ENCODE results near the gene CLK3. TPM values are rescaled to one million over a fixed set of nuclear protein-coding genes. Genes with fewer than 3 reads are reported as not detected.

CLK3 gene
- total RNA-seq, 2 donors from 2014 or later = 216 to 243 TPM

GRCh38 chr15:74608786-74609185 lies 6.8 kb upstream of the CLK3 start:
- H3K9me3 ChIP-seq (ENCODE audit: control insufficient read depth, low read length, poor library complexity, severe bottlenecking) = no peaks in the 10 kb centered on the region
- Mint-ChIP-seq H3K4me3 (no peak overlapping the region), H3K27ac (no peak overlapping the region), H3K36me3 (ENCODE audit: low read depth) (no peaks in the 10 kb centered on the region), H3K27me3 (no peaks in the 10 kb centered on the region), H3K4me1 (peaks cover 8% of the 10 kb centered on the region)
- DNase-seq (no peak), ATAC-seq (no peak)

GRCh38 chr15:74609938-74610301 lies 5.7 kb upstream of the CLK3 start:
- H3K27ac Mint-ChIP-seq = no peak overlapping the region
- no peaks in the 10 kb centered on the region for H3K36me3 Mint-ChIP-seq (ENCODE audit: low read depth)
- DNase-seq = no peak
- no peak overlapping the region for H3K4me3 Mint-ChIP-seq
- ATAC-seq = no peak
- peaks cover 8% of the 10 kb centered on the region for H3K4me1 Mint-ChIP-seq
- H3K9me3 ChIP-seq (ENCODE audit: control insufficient read depth, low read length, poor library complexity, severe bottlenecking) = no peaks in the 10 kb centered on the region
- H3K27me3 Mint-ChIP-seq = no peaks in the 10 kb centered on the region

- ATAC-seq (no peak), DNase-seq (no peak)
- no peak overlapping the region for H3K4me3 Mint-ChIP-seq
- H3K27ac Mint-ChIP-seq = no peak overlapping the region
- H3K9me3 ChIP-seq (ENCODE audit: control insufficient read depth, low read length, poor library complexity, severe bottlenecking) = no peaks in the 10 kb centered on the region
- no peaks in the 10 kb centered on the region for H3K36me3 Mint-ChIP-seq (ENCODE audit: low read depth)
- H3K4me1 Mint-ChIP-seq = peaks cover 8% of the 10 kb centered on the region
- H3K27me3 Mint-ChIP-seq = no peaks in the 10 kb centered on the region
Measured at GRCh38 chr15:74610302-74610951, 5.2 kb upstream of the CLK3 start.

- H3K27me3 Mint-ChIP-seq = no peaks in the 10 kb centered on the region
- H3K4me3 Mint-ChIP-seq = no peak overlapping the region
- DNase-seq (no peak), ATAC-seq (no peak)
- H3K9me3 ChIP-seq (ENCODE audit: control insufficient read depth, low read length, poor library complexity, severe bottlenecking) = no peaks in the 10 kb centered on the region
- H3K36me3 Mint-ChIP-seq (ENCODE audit: low read depth) = no peaks in the 10 kb centered on the region
- H3K27ac Mint-ChIP-seq = no peak overlapping the region
- H3K4me1 Mint-ChIP-seq = peaks cover 10% of the 10 kb centered on the region
Measured at GRCh38 chr15:74611341-74611740, 4.3 kb upstream of the CLK3 start.

GRCh38 chr15:74611834-74612233 lies 3.8 kb upstream of the CLK3 start:
- Mint-ChIP-seq H3K27ac (no peak overlapping the region), H3K4me1 (peaks cover 15% of the 10 kb centered on the region), H3K4me3 (no peak overlapping the region), H3K27me3 (no peaks in the 10 kb centered on the region), H3K36me3 (ENCODE audit: low read depth) (no peaks in the 10 kb centered on the region)
- ATAC-seq (no peak), DNase-seq (no peak)
- H3K9me3 ChIP-seq (ENCODE audit: control insufficient read depth, low read length, poor library complexity, severe bottlenecking) = no peaks in the 10 kb centered on the region

GRCh38 chr15:74612677-74613076 lies 3.0 kb upstream of the CLK3 start:
- Mint-ChIP-seq H3K27ac (peak overlapping the region; percentile 70), H3K4me3 (peak overlapping the region; percentile 70), H3K27me3 (no peaks in the 10 kb centered on the region), H3K36me3 (ENCODE audit: low read depth) (no peaks in the 10 kb centered on the region), H3K4me1 (peaks cover 24% of the 10 kb centered on the region)
- H3K9me3 ChIP-seq (ENCODE audit: control insufficient read depth, low read length, poor library complexity, severe bottlenecking) = no peaks in the 10 kb centered on the region
- DNase-seq (no peak), ATAC-seq (no peak)

- peak overlapping the region; percentile 19 for H3K4me3 Mint-ChIP-seq
- peak overlapping the region; percentile 70 for H3K27ac Mint-ChIP-seq
- H3K36me3 Mint-ChIP-seq (ENCODE audit: low read depth) = no peaks in the 10 kb centered on the region
- no peaks in the 10 kb centered on the region for H3K27me3 Mint-ChIP-seq
- DNase-seq = no peak
- no peaks in the 10 kb centered on the region for H3K9me3 ChIP-seq (ENCODE audit: control insufficient read depth, low read length, poor library complexity, severe bottlenecking)
- peaks cover 25% of the 10 kb centered on the region for H3K4me1 Mint-ChIP-seq
- ATAC-seq = no peak
Measured at GRCh38 chr15:74613089-74613952, 2.3 kb upstream of the CLK3 start.

- no peak for ATAC-seq
- no peaks in the 10 kb centered on the region for H3K36me3 Mint-ChIP-seq (ENCODE audit: low read depth)
- no peaks in the 10 kb centered on the region for H3K27me3 Mint-ChIP-seq
- H3K27ac Mint-ChIP-seq = peak overlapping the region; percentile 96
- no peak for DNase-seq
- peaks cover 25% of the 10 kb centered on the region for H3K4me1 Mint-ChIP-seq
- H3K9me3 ChIP-seq (ENCODE audit: control insufficient read depth, low read length, poor library complexity, severe bottlenecking) = no peaks in the 10 kb centered on the region
- H3K4me3 Mint-ChIP-seq = peak overlapping the region; percentile 94
Measured at GRCh38 chr15:74613953-74614743, 1.5 kb upstream of the CLK3 start.

GRCh38 chr15:74614744-74615507 lies 710 bp upstream of the CLK3 start:
- Mint-ChIP-seq H3K27me3 (no peaks in the 10 kb centered on the region), H3K27ac (peak overlapping the region; percentile 96), H3K36me3 (ENCODE audit: low read depth) (no peaks in the 10 kb centered on the region), H3K4me1 (peaks cover 29% of the 10 kb centered on the region), H3K4me3 (peak overlapping the region; percentile 94)
- peak; percentile 91 to 97 (median 96) for DNase-seq
- no peaks in the 10 kb centered on the region for H3K9me3 ChIP-seq (ENCODE audit: control insufficient read depth, low read length, poor library complexity, severe bottlenecking)
- peak; percentile 75 for ATAC-seq

GRCh38 chr15:74616366-74616939 lies 817 bp downstream of the CLK3 start:
- peaks cover 4% of the 10 kb centered on the region for H3K36me3 Mint-ChIP-seq (ENCODE audit: low read depth)
- peak overlapping the region; percentile 96 for H3K27ac Mint-ChIP-seq
- H3K9me3 ChIP-seq (ENCODE audit: control insufficient read depth, low read length, poor library complexity, severe bottlenecking) = no peaks in the 10 kb centered on the region
- peak overlapping the region; percentile 94 for H3K4me3 Mint-ChIP-seq
- DNase-seq (peak; percentile 55 to 66 (median 59)), ATAC-seq (no peak)
- H3K4me1 Mint-ChIP-seq = peaks cover 39% of the 10 kb centered on the region
- no peaks in the 10 kb centered on the region for H3K27me3 Mint-ChIP-seq

- H3K9me3 ChIP-seq (ENCODE audit: control insufficient read depth, low read length, poor library complexity, severe bottlenecking) = no peaks in the 10 kb centered on the region
- no peak for ATAC-seq
- no peak for DNase-seq
- Mint-ChIP-seq H3K4me1 (peaks cover 39% of the 10 kb centered on the region), H3K27me3 (no peaks in the 10 kb centered on the region), H3K36me3 (ENCODE audit: low read depth) (peaks cover 6% of the 10 kb centered on the region), H3K4me3 (peak overlapping the region; percentile 94), H3K27ac (peak overlapping the region; percentile 96)
Measured at GRCh38 chr15:74616996-74617395, 1.4 kb downstream of the CLK3 start.

- H3K9me3 ChIP-seq (ENCODE audit: control insufficient read depth, low read length, poor library complexity, severe bottlenecking) = no peaks in the 10 kb centered on the region
- Mint-ChIP-seq H3K27ac (peak overlapping the region; percentile 96), H3K4me3 (peak overlapping the region; percentile 15), H3K27me3 (no peaks in the 10 kb centered on the region), H3K4me1 (peaks cover 38% of the 10 kb centered on the region), H3K36me3 (ENCODE audit: low read depth) (peaks cover 6% of the 10 kb centered on the region)
- ATAC-seq (no peak), DNase-seq (no peak)
Measured at GRCh38 chr15:74618841-74619596, 3.4 kb downstream of the CLK3 start.
